Mesenteric fat pad (tissue), 1 donor: ENCODE measurements around the gene NACAD. TPM values are rescaled to one million over a fixed set of nuclear protein-coding genes. Genes with fewer than 3 reads are reported as not detected.

Experiments
- total RNA-seq: library from RNA; stranded (reverse); fragmentation: NEBNext Ultra II Directional; extraction: Animal tissue kit (Norgen Biotek cat#: 25700); gene quantifications from one replicate; pipeline ENCODE4 v1.2.1, GENCODE V29; 2021
- donor health status: DM: yes; HTN: yes; CAD: no.

Gene NACAD
- total RNA-seq, 1 donor from 2014 or later = 6.2 TPM

Other genes with a start within 250 kb of the NACAD start
- gene H2AZ2, start 240.9 kb downstream of the NACAD start, total RNA-seq = 92.3 TPM
- 25.4 TPM for gene PURB, start 203.4 kb downstream of the NACAD start, total RNA-seq
- 8.7 TPM for gene MYO1G, start 110.0 kb downstream of the NACAD start, total RNA-seq
- gene CCM2, start 88.8 kb downstream of the NACAD start, total RNA-seq = 53.2 TPM
- 49.8 TPM for gene TBRG4, start 22.7 kb upstream of the NACAD start, total RNA-seq
- 49.2 TPM for gene RAMP3, start 68.8 kb upstream of the NACAD start, total RNA-seq